H9 (cell line): ENCODE measurements around the gene FOXF1. TPM values are rescaled to one million over a fixed set of nuclear protein-coding genes. Genes with fewer than 3 reads are reported as not detected.

Source experiments
- DNase-seq: peaks from one replicate; pipeline ENCODE4 v3.0.0-alpha.2; 2017
- H2AFZ ChIP-seq: one replicate; pipeline ENCODE4 v1.6.1; 2013; ENCODE audit warnings: mild to moderate bottlenecking, low read length, control low read depth, moderate library complexity
- H2AK5ac ChIP-seq: 2 replicates; pipeline ENCODE4 v1.6.1; 2013; ENCODE audit warnings: low read length, control low read depth, mixed read lengths; ENCODE audit not compliant: insufficient read length
- H2BK120ac ChIP-seq: one replicate; pipeline ENCODE4 v1.6.1; 2013; ENCODE audit warnings: low read depth, mild to moderate bottlenecking, low read length, control low read depth, inconsistent platforms; ENCODE audit not compliant: poor library complexity, severe bottlenecking
- H2BK12ac ChIP-seq: 2 replicates; pipeline ENCODE4 v1.6.1; 2013; ENCODE audit warnings: low read length, control low read depth, mixed read lengths, low read depth; ENCODE audit not compliant: insufficient read length
- H2BK15ac ChIP-seq: 2 replicates; pipeline ENCODE4 v1.6.1; 2013; ENCODE audit warnings: low read depth, low read length, control low read depth
- H2BK20ac ChIP-seq: one replicate; pipeline ENCODE4 v1.6.1; 2013; ENCODE audit warnings: low read depth, mild to moderate bottlenecking, low read length, control low read depth, inconsistent platforms; ENCODE audit not compliant: poor library complexity, severe bottlenecking
- H2BK5ac ChIP-seq: 2 replicates; pipeline ENCODE4 v1.6.1; 2013; ENCODE audit warnings: low read length, control low read depth, mixed read lengths; ENCODE audit not compliant: insufficient read length
- H3K14ac ChIP-seq: 2 replicates; pipeline ENCODE4 v1.6.1; 2013; ENCODE audit warnings: low read length, control low read depth; ENCODE audit not compliant: insufficient read depth
- H3K18ac ChIP-seq: 2 replicates; pipeline ENCODE4 v1.6.1; 2013; ENCODE audit warnings: low read depth, mild to moderate bottlenecking, mixed read lengths, low read length, control low read depth; ENCODE audit not compliant: insufficient read length
- H3K23ac ChIP-seq: 2 replicates; pipeline ENCODE4 v1.6.1; 2013; ENCODE audit warnings: low read length, control low read depth, mixed read lengths, low read depth; ENCODE audit not compliant: insufficient read length
- H3K23me2 ChIP-seq: 2 replicates; pipeline ENCODE4 v1.6.1; 2013; ENCODE audit warnings: low read depth, mild to moderate bottlenecking, mixed read lengths, low read length, control low read depth; ENCODE audit not compliant: insufficient read length, poor library complexity, severe bottlenecking
- H3K27ac ChIP-seq: 2 replicates; pipeline ENCODE4 v1.5.1; 2013; ENCODE audit warnings: low read length, control low read depth, mixed read lengths, low read depth; ENCODE audit not compliant: insufficient read length
- H3K27me3 ChIP-seq: 2 replicates; pipeline ENCODE4 v1.6.1; 2013; ENCODE audit warnings: low read length, control low read depth, inconsistent platforms; ENCODE audit not compliant: insufficient read depth
- H3K4ac ChIP-seq: 2 replicates; pipeline ENCODE4 v1.6.1; 2013; ENCODE audit warnings: low read depth, mild to moderate bottlenecking, control low read depth, inconsistent platforms, low read length, moderate library complexity
- H3K4me1 ChIP-seq: 2 replicates; pipeline ENCODE4 v1.6.1; 2013; ENCODE audit warnings: low read length, control low read depth, inconsistent platforms; ENCODE audit not compliant: insufficient read depth
- H3K4me2 ChIP-seq: 2 replicates; pipeline ENCODE4 v1.6.1; 2013; ENCODE audit warnings: low read length, control low read depth, mixed read lengths; ENCODE audit not compliant: insufficient read length, insufficient read depth
- H3K56ac ChIP-seq: 2 replicates; pipeline ENCODE4 v1.6.1; 2013; ENCODE audit warnings: low read depth, mild to moderate bottlenecking, mixed read lengths, low read length, control low read depth; ENCODE audit not compliant: insufficient read length
- H3K79me1 ChIP-seq: 2 replicates; pipeline ENCODE4 v1.6.1; 2013; ENCODE audit warnings: low read depth, mild to moderate bottlenecking, moderate library complexity, low read length, control low read depth, inconsistent platforms; ENCODE audit not compliant: insufficient read depth, poor library complexity, severe bottlenecking
- H3K79me2 ChIP-seq: 2 replicates; pipeline ENCODE4 v1.6.1; 2013; ENCODE audit warnings: low read length, control low read depth, inconsistent platforms; ENCODE audit not compliant: insufficient read depth
- H3K9ac ChIP-seq: 2 replicates; pipeline ENCODE4 v1.6.1; 2013; ENCODE audit warnings: low read length, control low read depth, mixed read lengths; ENCODE audit not compliant: insufficient read length; ENCODE audit errors: extremely low read depth
- H3K9me3 ChIP-seq: one replicate; pipeline ENCODE4 v1.6.1; 2013; ENCODE audit warnings: low read depth, low read length, inconsistent platforms; ENCODE audit not compliant: control insufficient read depth
- H3T11ph ChIP-seq: one replicate; pipeline ENCODE4 v1.6.1; 2013; ENCODE audit warnings: mild to moderate bottlenecking, low read length, control low read depth, inconsistent platforms
- H4K20me1 ChIP-seq: one replicate; pipeline ENCODE4 v1.6.1; 2013; ENCODE audit not compliant: control insufficient read depth, insufficient read length, insufficient read depth
- H4K5ac ChIP-seq: 2 replicates; pipeline ENCODE4 v1.6.1; 2013; ENCODE audit warnings: low read depth, mild to moderate bottlenecking, mixed read lengths, low read length, control low read depth; ENCODE audit not compliant: insufficient read length
- H4K8ac ChIP-seq: replicated peaks from 2 replicates; pipeline ENCODE4 v1.6.1; 2013; ENCODE audit warnings: low read length, control low read depth, mixed read lengths, low read depth; ENCODE audit not compliant: insufficient read length
- H4K91ac ChIP-seq: 2 replicates; pipeline ENCODE4 v1.6.1; 2013; ENCODE audit warnings: low read depth, mild to moderate bottlenecking, moderate library complexity, mixed read lengths, low read length, control low read depth; ENCODE audit not compliant: insufficient read length
- H3K27ac Mint-ChIP-seq, 3 experiments: 2 replicates in 2 of 3; 3 replicates in 1 of 3; pipeline ENCODE4 v1.8.0; 2020 to 2021; ENCODE audit warnings: mixed read lengths in 3 of 3, mild to moderate bottlenecking in 1 of 3, moderate library complexity in 1 of 3
- H3K27me3 Mint-ChIP-seq: 2 replicates; pipeline ENCODE4 v1.8.0; 2021; ENCODE audit warnings: low read depth, mild to moderate bottlenecking, moderate library complexity, mixed read lengths
- H3K36me3 Mint-ChIP-seq, 3 experiments: 2 replicates in 2 of 3; 3 replicates in 1 of 3; pipeline ENCODE4 v1.8.0; 2020 to 2021; ENCODE audit warnings: low read depth in 3 of 3, mixed read lengths in 3 of 3; ENCODE audit not compliant: insufficient read depth in 1 of 3
- H3K4me1 Mint-ChIP-seq, 2 experiments: 2 replicates each; pipeline ENCODE4 v1.8.0; 2020; ENCODE audit warnings: mixed read lengths in 2 of 2
- H3K4me3 Mint-ChIP-seq, 2 experiments: 2 replicates in 1 of 2; 3 replicates in 1 of 2; pipeline ENCODE4 v1.8.0; 2020 to 2021; ENCODE audit warnings: mild to moderate bottlenecking in 2 of 2, mixed read lengths in 2 of 2, moderate library complexity in 1 of 2
- H3K9me3 Mint-ChIP-seq, 2 experiments: 2 replicates in 1 of 2; 3 replicates in 1 of 2; pipeline ENCODE4 v1.8.0; 2020; ENCODE audit warnings: mild to moderate bottlenecking in 2 of 2, mixed read lengths in 2 of 2, moderate library complexity in 1 of 2
- WGBS: extraction: QIAGEN DNeasy Blood & Tissue Kit; methylation state at CpG from one replicate; pipeline ENCODE4 v1.1.7; 2013; ENCODE audit warnings: missing lambda C conversion rate, low lambda C conversion rate, mixed read lengths; ENCODE audit not compliant: insufficient read length; ENCODE audit errors: extremely low coverage; 5-methylcytosine and 5-hydroxymethylcytosine counted together
- total RNA-seq: library from RNA; stranded (reverse); gene quantifications from 2 replicates; pipeline ENCODE4 v1.2.1, GENCODE V29; 2021
- TF ChIP-seq, protein P1 (sequence below): fragments of 200-600 bp; sonication (generic); conservative IDR thresholded peaks from 3 replicates; pipeline ENCODE4 v1.8.0; 2021; ENCODE audit warnings: antibody characterized with exemption, mild to moderate bottlenecking

Gene FOXF1
- total RNA-seq, 1 experiment from 2014 or later: not detected

DNA sequence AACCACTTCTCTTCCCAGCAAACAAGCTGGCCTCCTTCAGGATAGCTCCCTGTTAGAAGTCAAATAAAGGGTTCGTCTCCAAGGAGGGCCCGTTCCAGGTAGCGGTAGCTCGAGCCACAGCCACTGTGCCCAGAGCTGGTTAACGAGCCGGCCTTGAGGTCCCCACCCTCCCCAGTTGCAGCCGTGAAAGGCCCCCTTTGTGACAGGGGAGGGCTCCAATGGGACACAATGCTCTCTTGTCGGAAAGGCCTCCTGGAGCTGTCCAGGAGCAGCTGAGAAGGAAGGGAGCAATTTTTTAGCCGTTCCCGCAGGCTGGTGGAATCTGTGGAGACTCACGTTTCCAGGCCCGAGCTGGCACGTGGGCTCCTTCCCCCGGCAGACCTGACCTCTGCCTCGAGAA is 29.9 kb upstream of the FOXF1 start:
- H3K18ac ChIP-seq: no peak overlapping the region
- no CpG with 5 or more reads among the region's 15 CpGs for WGBS
- no peak overlapping the region for H3K27ac Mint-ChIP-seq

More for the DNA sequence above, 29.9 kb upstream of the FOXF1 start:
- H2AK5ac ChIP-seq: no peak overlapping the region
- H3T11ph ChIP-seq: no peak overlapping the region
- H2BK120ac ChIP-seq: no peak overlapping the region
- no peaks in the 10 kb centered on the region for H4K20me1 ChIP-seq
- H3K9ac ChIP-seq: no peak overlapping the region
- H3K27ac ChIP-seq: no peak overlapping the region
- no peaks in the 10 kb centered on the region for H3K79me2 ChIP-seq
- H4K5ac ChIP-seq: no peak overlapping the region
- no peak overlapping the region for H2BK20ac ChIP-seq
- H3K36me3 Mint-ChIP-seq: peaks cover 3 to 5% (median 4%) of the 10 kb centered on the region in 3 experiments; a peak in 4 of 7 replicates
- no peak overlapping the region for H2AFZ ChIP-seq
- H4K8ac ChIP-seq: no peak overlapping the region
- no peak overlapping the region for H3K4me2 ChIP-seq
- no peak for DNase-seq
- no peak overlapping the region for H3K56ac ChIP-seq
- no peaks in the 10 kb centered on the region for H3K79me1 ChIP-seq
- H3K23me2 ChIP-seq: no peaks in the 10 kb centered on the region
- H3K4ac ChIP-seq: no peak overlapping the region
- no peaks in the 10 kb centered on the region for H3K9me3 ChIP-seq
- H2BK15ac ChIP-seq: no peak overlapping the region
- TF ChIP-seq, protein P1, sequence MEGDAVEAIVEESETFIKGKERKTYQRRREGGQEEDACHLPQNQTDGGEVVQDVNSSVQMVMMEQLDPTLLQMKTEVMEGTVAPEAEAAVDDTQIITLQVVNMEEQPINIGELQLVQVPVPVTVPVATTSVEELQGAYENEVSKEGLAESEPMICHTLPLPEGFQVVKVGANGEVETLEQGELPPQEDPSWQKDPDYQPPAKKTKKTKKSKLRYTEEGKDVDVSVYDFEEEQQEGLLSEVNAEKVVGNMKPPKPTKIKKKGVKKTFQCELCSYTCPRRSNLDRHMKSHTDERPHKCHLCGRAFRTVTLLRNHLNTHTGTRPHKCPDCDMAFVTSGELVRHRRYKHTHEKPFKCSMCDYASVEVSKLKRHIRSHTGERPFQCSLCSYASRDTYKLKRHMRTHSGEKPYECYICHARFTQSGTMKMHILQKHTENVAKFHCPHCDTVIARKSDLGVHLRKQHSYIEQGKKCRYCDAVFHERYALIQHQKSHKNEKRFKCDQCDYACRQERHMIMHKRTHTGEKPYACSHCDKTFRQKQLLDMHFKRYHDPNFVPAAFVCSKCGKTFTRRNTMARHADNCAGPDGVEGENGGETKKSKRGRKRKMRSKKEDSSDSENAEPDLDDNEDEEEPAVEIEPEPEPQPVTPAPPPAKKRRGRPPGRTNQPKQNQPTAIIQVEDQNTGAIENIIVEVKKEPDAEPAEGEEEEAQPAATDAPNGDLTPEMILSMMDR: no peak
- no peak overlapping the region for H4K91ac ChIP-seq
- no peaks in the 10 kb centered on the region for H3K27me3 ChIP-seq
- peaks cover 8 to 11% of the 10 kb centered on the region in 2 experiments for H3K4me1 Mint-ChIP-seq
- H2BK12ac ChIP-seq: no peak overlapping the region
- H3K27me3 Mint-ChIP-seq: peaks cover 73% of the 10 kb centered on the region
- H2BK5ac ChIP-seq: no peak overlapping the region
- peaks cover 9 to 14% of the 10 kb centered on the region in 2 experiments for H3K9me3 Mint-ChIP-seq
- H3K4me3 Mint-ChIP-seq: no peak overlapping the region
- H3K4me1 ChIP-seq: no peaks in the 10 kb centered on the region
- no peak overlapping the region; the same call in 1 of the 2 replicates for H3K14ac ChIP-seq
- H3K23ac ChIP-seq: no peak overlapping the region
